SK-N-SH (cell line): Measurements from ENCODE around the gene TGM4. TPM values are rescaled to one million over a fixed set of nuclear protein-coding genes. Genes with fewer than 3 reads are reported as not detected.
A peak's percentile ranks its signal among the peaks of the same experiment; 100 is the strongest.

Experiments used
- CTCF ChIA-PET: fragments of 300-600, 350-600 bp; formaldehyde crosslinking; extraction: SDS; loops from one replicate; lab custom pipeline; 2021; lab: Yijun Ruan, JAX
- POLR2A ChIA-PET: fragments of 350-600 bp; sonication (Branson Sonifier 250); formaldehyde crosslinking; extraction: SDS; loops from one replicate; lab custom pipeline; 2020; ENCODE audit warnings: antibody characterized with exemption, inconsistent platforms; lab: Yijun Ruan, JAX
- DNase-seq: peaks from one replicate; pipeline ENCODE4 v3.0.0; 2012
- H2AFZ ChIP-seq: fragments of 200-600 bp; sonication (generic); 2 replicates; pipeline ENCODE4 v1.8.1; 2016; ENCODE audit warnings: antibody characterized with exemption, mild to moderate bottlenecking, low read depth
- H3F3A ChIP-seq: fragments of 200-600 bp; sonication (generic); replicated peaks from 2 replicates; pipeline ENCODE3; 2016; ENCODE audit warnings: antibody characterized with exemption, mild to moderate bottlenecking; ENCODE audit not compliant: insufficient read depth
- H3K27ac ChIP-seq, 2 experiments: fragments of 200-500 bp in 1 of 2; fragments of 200-600 bp in 1 of 2; sonication (Bioruptor generic) in 1 of 2; sonication (generic), shearing (Covaris generic) in 1 of 2; 2 replicates each; pipeline versions ENCODE4 v1.5.1 to v1.6.1; 2014 to 2016; ENCODE audit warnings: low read depth in 2 of 2, inconsistent platforms in 1 of 2, low read length in 1 of 2, mild to moderate bottlenecking in 1 of 2, mixed read lengths in 1 of 2
- H3K27me3 ChIP-seq: fragments of 200-600 bp; sonication (generic), shearing (Covaris generic); 2 replicates; pipeline ENCODE4 v1.6.1; 2016; ENCODE audit warnings: mixed run types; ENCODE audit not compliant: insufficient read depth
- H3K36me3 ChIP-seq, 2 experiments: fragments of 200-500 bp in 1 of 2; fragments of 200-600 bp in 1 of 2; sonication (Bioruptor generic) in 1 of 2; sonication (generic) in 1 of 2; replicated peaks in 1 of 2; 2 replicates each; pipeline versions ENCODE3 to v1.5.1; 2014 to 2016; ENCODE audit warnings: low read length in 1 of 2, mild to moderate bottlenecking in 1 of 2; ENCODE audit not compliant: insufficient read depth in 2 of 2, control insufficient read depth in 1 of 2
- H3K4me1 ChIP-seq, 2 experiments: fragments of 200-500 bp in 1 of 2; fragments of 200-600 bp in 1 of 2; sonication (Bioruptor generic) in 1 of 2; sonication (generic), shearing (Covaris generic) in 1 of 2; 2 replicates each; pipeline versions ENCODE4 v1.5.1 to v1.6.1; 2014 to 2016; ENCODE audit warnings: low read depth in 1 of 2, low read length in 1 of 2, mixed run types in 1 of 2; ENCODE audit not compliant: insufficient read depth in 2 of 2, control insufficient read depth in 1 of 2
- H3K4me2 ChIP-seq: fragments of 200-600 bp; sonication (generic), shearing (Covaris generic); 2 replicates; pipeline ENCODE4 v1.6.1; 2017; ENCODE audit warnings: mixed run types
- H3K4me3 ChIP-seq, 2 experiments: fragments of 200-500 bp in 1 of 2; fragments of 200-600 bp in 1 of 2; sonication (Bioruptor generic) in 1 of 2; sonication (generic), shearing (Covaris generic) in 1 of 2; 2 replicates each; pipeline versions ENCODE4 v1.5.1 to v1.8.1; 2014 to 2016; ENCODE audit warnings: low read depth in 2 of 2, inconsistent platforms in 1 of 2, low read length in 1 of 2, mild to moderate bottlenecking in 1 of 2, mixed read lengths in 1 of 2, moderate library complexity in 1 of 2
- H3K79me2 ChIP-seq: fragments of 200-600 bp; sonication (generic); 2 replicates; pipeline ENCODE4 v1.8.1; 2017; ENCODE audit warnings: mild to moderate bottlenecking; ENCODE audit not compliant: insufficient read depth
- H3K9ac ChIP-seq: fragments of 200-600 bp; sonication (generic); 2 replicates; pipeline ENCODE4 v1.6.1; 2017; ENCODE audit warnings: mixed run types
- H3K9me2 ChIP-seq: fragments of 200-600 bp; sonication (generic); 2 replicates; pipeline ENCODE4 v1.6.1; 2017; ENCODE audit warnings: mixed run types
- H3K9me3 ChIP-seq: fragments of 200-600 bp; sonication (generic); 2 replicates; pipeline ENCODE4 v1.6.1; 2017; ENCODE audit warnings: mixed run types, mild to moderate bottlenecking, moderate library complexity
- H4K20me1 ChIP-seq: fragments of 200-600 bp; sonication (generic); 2 replicates; pipeline ENCODE4 v1.6.1; 2017; ENCODE audit warnings: mild to moderate bottlenecking, mixed run types; ENCODE audit not compliant: insufficient read depth
- MXI1 ChIP-seq: IDR thresholded peaks from 2 replicates; pipeline ENCODE4 v1.6.1; 2012; ENCODE audit warnings: mild to moderate bottlenecking, low read depth, low read length, improper control_type of control experiment
- NRF1 ChIP-seq: IDR thresholded peaks from 2 replicates; pipeline ENCODE4 v1.6.1; 2012; ENCODE audit warnings: low read depth, mild to moderate bottlenecking, low read length
- POLR2AphosphoS5 ChIP-seq: IDR thresholded peaks from 2 replicates; pipeline ENCODE4 v1.6.1; 2012; ENCODE audit warnings: low read depth, low read length
- RCOR1 ChIP-seq: fragments of 150-350 bp; IDR thresholded peaks from 2 replicates; pipeline ENCODE4 v1.6.1; 2017; ENCODE audit warnings: antibody characterized with exemption, low read length
- RXRA ChIP-seq: IDR thresholded peaks from 2 replicates; pipeline ENCODE4 v1.4.0; 2012; ENCODE audit warnings: low read depth, mild to moderate bottlenecking, borderline replicate concordance
- TAF1 ChIP-seq: IDR thresholded peaks from 2 replicates; pipeline ENCODE4 v1.6.1; 2012; ENCODE audit warnings: low read depth, mild to moderate bottlenecking, low read length, moderate library complexity, borderline replicate concordance
- TCF12 ChIP-seq: IDR thresholded peaks from 2 replicates; pipeline ENCODE4 v1.4.0; 2012
- whole genome bisulfite sequencing: methylation state at CpG from one replicate; pipeline ENCODE4 v1.1.6; 2017; ENCODE audit warnings: low lambda C conversion rate; 5-methylcytosine and 5-hydroxymethylcytosine counted together
- polyA plus RNA-seq, 3 experiments: library from polyadenylated mRNA; depleted of rRNA; stranded (reverse); fragments of >200 nt; gene quantifications; 2 replicates each; pipeline ENCODE4 v1.2.3, GENCODE V29; 2012
- TF ChIP-seq, protein P1 (sequence below): IDR thresholded peaks from 2 replicates; pipeline ENCODE4 v1.4.0; 2012; ENCODE audit warnings: low read depth
- TF ChIP-seq, protein P2 (sequence below): IDR thresholded peaks from 2 replicates; pipeline ENCODE4; 2012
- TF ChIP-seq, protein P3 (sequence below): IDR thresholded peaks from 2 replicates; pipeline ENCODE4 v1.6.1; 2012; ENCODE audit warnings: mild to moderate bottlenecking, low read depth, low read length, moderate library complexity

The TGM4 gene
- polyA plus RNA-seq, 1 of the 3 experiments (the other 2 are of a cell fraction), result 0.12 TPM

DNA sequence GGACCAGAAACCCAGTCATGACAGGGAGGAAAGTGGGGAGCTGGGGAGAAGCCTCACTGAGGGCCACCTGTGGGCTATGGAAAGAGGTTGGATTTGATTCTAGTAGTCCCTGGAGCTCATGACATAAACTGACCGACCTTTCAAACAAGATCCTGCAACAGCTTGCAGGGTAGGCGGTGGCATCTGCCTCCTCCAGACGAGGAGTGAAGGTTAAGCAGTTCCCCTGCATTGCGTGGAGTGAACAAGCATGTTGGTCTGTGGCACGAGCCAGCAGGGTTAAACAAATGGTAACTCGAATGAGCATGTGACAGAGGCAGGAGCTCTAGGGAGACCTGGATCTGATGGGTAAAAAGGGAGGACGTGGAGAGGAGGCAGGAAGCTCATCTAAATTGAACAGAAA is 12.7 kb downstream of the TGM4 start:
- CTCF ChIA-PET, result no interaction called here
- Histone ChIP-seq H3K36me3 (no peaks in the 10 kb centered on the region), H3K4me3 (no peak overlapping the region), H3K4me2 (no peak overlapping the region), H2AFZ (no peak overlapping the region), H3K4me1 (peaks cover 6 to 21% of the 10 kb centered on the region in 2 experiments; a peak in 3 of 4 replicates), H3K9ac (no peak overlapping the region), H3K27ac (no peak overlapping the region), H3F3A (peaks cover 10% of the 10 kb centered on the region), H3K9me2 (no peaks in the 10 kb centered on the region), H3K27me3 (no peaks in the 10 kb centered on the region), H3K9me3 (no peaks in the 10 kb centered on the region), H4K20me1 (no peaks in the 10 kb centered on the region)
- WGBS, result 81% methylated on average over 7 of the region's 7 CpGs
- no peak for DNase-seq
- POLR2A ChIA-PET, result no interaction called here
- TF ChIP-seq NRF1, result no peak
- TF ChIP-seq POLR2AphosphoS5, result no peak
- TF ChIP-seq, protein P1, sequence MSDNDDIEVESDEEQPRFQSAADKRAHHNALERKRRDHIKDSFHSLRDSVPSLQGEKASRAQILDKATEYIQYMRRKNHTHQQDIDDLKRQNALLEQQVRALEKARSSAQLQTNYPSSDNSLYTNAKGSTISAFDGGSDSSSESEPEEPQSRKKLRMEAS, result no peak
- no peak for TF ChIP-seq MXI1
- no peak for TF ChIP-seq RXRA
- no peak for TF ChIP-seq TCF12
- TF ChIP-seq RCOR1, result no peak
- no peak for TF ChIP-seq TAF1
- TF ChIP-seq, protein P2, sequence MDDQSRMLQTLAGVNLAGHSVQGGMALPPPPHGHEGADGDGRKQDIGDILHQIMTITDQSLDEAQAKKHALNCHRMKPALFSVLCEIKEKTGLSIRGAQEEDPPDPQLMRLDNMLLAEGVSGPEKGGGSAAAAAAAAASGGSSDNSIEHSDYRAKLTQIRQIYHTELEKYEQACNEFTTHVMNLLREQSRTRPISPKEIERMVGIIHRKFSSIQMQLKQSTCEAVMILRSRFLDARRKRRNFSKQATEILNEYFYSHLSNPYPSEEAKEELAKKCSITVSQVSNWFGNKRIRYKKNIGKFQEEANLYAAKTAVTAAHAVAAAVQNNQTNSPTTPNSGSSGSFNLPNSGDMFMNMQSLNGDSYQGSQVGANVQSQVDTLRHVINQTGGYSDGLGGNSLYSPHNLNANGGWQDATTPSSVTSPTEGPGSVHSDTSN, result no peak
- TF ChIP-seq, all 33 proteins: peak for 0
- H3K79me2 ChIP-seq, result no peaks in the 10 kb centered on the region

DNA sequence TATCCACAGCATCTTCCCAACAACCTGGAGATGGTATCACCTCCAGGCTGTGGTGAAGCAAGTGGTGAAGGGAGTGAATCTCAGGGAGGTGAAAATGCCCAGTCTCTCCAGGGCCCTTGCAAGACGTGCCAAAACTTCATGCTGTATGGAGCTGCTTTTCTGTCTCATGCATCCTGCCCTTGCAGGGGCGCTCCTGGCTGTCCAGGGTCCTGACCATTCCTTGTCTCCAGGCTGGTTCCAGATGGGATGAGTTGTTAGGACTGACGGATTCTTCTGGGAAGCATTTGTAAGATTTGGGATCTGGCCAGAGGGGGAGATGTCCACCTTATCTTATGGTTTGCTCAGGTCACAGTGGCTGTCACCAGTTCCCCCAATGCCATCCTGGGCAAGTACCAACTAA is 15.8 kb downstream of the TGM4 start:
- no peaks in the 10 kb centered on the region for H3K79me2 ChIP-seq
- ChIA-PET POLR2A (no interaction called here), CTCF (interaction anchor here (1.0 kb wide), 1 partner anchor 97 kb away, joined by 3 read pairs; no protein-coding TSS in a partner anchor)
- WGBS, result 91% methylated on average over 3 of the region's 3 CpGs
- DNase-seq, result no peak
- peaks cover under 1 to 8% of the 10 kb centered on the region in 2 experiments; a peak in 3 of 4 replicates for H3K4me1 ChIP-seq
- no peaks in the 10 kb centered on the region for H3K9me3 ChIP-seq
- H2AFZ ChIP-seq, result no peak overlapping the region
- TF ChIP-seq TCF12, result no peak
- TF ChIP-seq, protein P3, sequence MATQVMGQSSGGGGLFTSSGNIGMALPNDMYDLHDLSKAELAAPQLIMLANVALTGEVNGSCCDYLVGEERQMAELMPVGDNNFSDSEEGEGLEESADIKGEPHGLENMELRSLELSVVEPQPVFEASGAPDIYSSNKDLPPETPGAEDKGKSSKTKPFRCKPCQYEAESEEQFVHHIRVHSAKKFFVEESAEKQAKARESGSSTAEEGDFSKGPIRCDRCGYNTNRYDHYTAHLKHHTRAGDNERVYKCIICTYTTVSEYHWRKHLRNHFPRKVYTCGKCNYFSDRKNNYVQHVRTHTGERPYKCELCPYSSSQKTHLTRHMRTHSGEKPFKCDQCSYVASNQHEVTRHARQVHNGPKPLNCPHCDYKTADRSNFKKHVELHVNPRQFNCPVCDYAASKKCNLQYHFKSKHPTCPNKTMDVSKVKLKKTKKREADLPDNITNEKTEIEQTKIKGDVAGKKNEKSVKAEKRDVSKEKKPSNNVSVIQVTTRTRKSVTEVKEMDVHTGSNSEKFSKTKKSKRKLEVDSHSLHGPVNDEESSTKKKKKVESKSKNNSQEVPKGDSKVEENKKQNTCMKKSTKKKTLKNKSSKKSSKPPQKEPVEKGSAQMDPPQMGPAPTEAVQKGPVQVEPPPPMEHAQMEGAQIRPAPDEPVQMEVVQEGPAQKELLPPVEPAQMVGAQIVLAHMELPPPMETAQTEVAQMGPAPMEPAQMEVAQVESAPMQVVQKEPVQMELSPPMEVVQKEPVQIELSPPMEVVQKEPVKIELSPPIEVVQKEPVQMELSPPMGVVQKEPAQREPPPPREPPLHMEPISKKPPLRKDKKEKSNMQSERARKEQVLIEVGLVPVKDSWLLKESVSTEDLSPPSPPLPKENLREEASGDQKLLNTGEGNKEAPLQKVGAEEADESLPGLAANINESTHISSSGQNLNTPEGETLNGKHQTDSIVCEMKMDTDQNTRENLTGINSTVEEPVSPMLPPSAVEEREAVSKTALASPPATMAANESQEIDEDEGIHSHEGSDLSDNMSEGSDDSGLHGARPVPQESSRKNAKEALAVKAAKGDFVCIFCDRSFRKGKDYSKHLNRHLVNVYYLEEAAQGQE, result peak; percentile 92
- H3K4me3 ChIP-seq, result no peak overlapping the region
- no peaks in the 10 kb centered on the region for H3K36me3 ChIP-seq
- no peaks in the 10 kb centered on the region for H3K9me2 ChIP-seq
- H4K20me1 ChIP-seq, result no peaks in the 10 kb centered on the region
- H3F3A ChIP-seq, result peaks cover 3% of the 10 kb centered on the region
- no peak overlapping the region for H3K27ac ChIP-seq
- no peak overlapping the region for H3K4me2 ChIP-seq
- no peaks in the 10 kb centered on the region for H3K27me3 ChIP-seq
- H3K9ac ChIP-seq, result no peak overlapping the region
